ENCODE data around the gene TCOF1.

The TCOF1 gene

DNA sequence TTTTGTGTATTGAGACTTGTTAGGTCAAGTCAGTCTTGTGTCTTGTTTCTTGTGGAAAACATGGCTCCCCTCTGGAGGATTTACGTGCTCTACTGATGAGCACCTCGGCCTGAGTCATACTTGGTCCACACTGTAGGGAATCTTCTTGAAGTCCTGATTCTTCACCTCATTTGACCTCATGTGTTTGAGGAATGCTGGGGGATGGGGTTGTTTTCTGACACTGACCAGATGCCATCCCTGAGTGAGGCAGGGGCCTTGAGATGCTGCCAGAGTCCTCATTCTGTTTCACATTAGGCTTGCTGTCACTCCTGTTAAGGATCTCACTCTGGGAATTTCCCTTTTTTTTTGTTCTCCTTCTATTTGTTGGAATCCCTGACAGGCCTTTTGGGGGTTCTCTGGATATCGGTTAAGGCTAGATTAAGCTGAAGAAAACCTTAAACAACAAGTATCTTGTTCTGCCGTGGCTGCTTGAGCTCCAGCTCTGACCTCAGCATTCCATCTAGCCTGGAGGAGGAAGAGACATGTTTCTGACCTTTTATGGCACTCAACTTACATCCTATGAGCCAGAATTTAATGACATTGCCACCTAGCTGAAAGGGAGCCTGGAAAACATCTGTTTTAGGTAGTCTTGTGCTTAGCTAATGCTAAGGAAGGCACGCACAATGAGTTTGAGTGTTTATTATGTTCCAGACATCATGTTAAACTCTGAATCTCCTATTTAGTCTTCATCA, 20.6 kb downstream of the TCOF1 start:
- peaks cover 54% of the 10 kb centered on the region for H3K36me3 ChIP-seq (ENCODE audit: control insufficient read depth, insufficient read depth, low read length)

DNA sequence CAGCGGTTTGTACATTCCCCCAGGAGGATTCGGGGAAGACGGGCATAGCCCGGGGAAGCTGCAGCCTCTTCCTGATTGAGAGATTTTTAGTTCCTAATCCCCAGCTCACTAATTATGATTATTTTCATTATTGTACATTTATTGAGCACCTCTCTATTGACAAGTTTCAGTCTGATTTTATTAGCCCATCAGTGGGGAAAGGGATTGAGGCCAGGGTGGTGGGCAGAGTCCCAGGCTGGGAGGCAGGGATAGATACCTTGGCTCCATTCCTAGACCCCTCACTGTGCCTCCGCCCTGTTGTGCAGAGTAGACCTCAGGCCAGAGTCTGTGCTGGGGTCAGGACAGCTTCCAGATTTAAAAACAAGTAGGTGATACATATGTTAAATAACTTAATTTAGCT, 27.2 kb downstream of the TCOF1 start:
- Histone ChIP-seq H3K79me1 (ENCODE audit: low read length) (no peaks in the 10 kb centered on the region), H2BK15ac (replicated peaks; ENCODE audit: low read depth) (no peak overlapping the region), H3K4me1 (ENCODE audit: control insufficient read depth, low read depth, low read length) (no peaks in the 10 kb centered on the region), H2BK5ac (ENCODE audit: low read length) (no peak overlapping the region), H3K4me2 (ENCODE audit: low read length) (no peak overlapping the region), H3K23ac (ENCODE audit: low read length) (no peak overlapping the region), H3K18ac (ENCODE audit: low read length) (no peak overlapping the region), H3K36me3 (ENCODE audit: control insufficient read depth, insufficient read depth, low read length) (peaks cover 34% of the 10 kb centered on the region), H3K27ac (ENCODE audit: low read depth, low read length) (no peak overlapping the region), H3K79me2 (ENCODE audit: control insufficient read depth, insufficient read depth, low read length) (no peaks in the 10 kb centered on the region), H3K56ac (ENCODE audit: low read length) (no peak overlapping the region), H3K4ac (ENCODE audit: low read depth, low read length) (no peak overlapping the region), H3K4me3 (ENCODE audit: low read length) (no peak overlapping the region), H2AK5ac (ENCODE audit: low read length) (no peak overlapping the region), H2BK120ac (ENCODE audit: low read depth, low read length) (no peak overlapping the region), H3K27me3 (ENCODE audit: insufficient read depth, low read length, poor library complexity) (no peaks in the 10 kb centered on the region), H4K8ac (ENCODE audit: low read depth, low read length) (no peak overlapping the region), H3K9ac (ENCODE audit: low read length) (no peak overlapping the region), H4K5ac (ENCODE audit: low read length) (no peak overlapping the region)
- no CpG with 5 or more reads among the region's 5 CpGs for WGBS (ENCODE audit: extremely low coverage, insufficient coverage, low lambda C conversion rate)
- DNase-seq: no peak

More for the DNA sequence above, 20.6 kb downstream of the TCOF1 start:
- Histone ChIP-seq H4K5ac (ENCODE audit: low read length) (no peak overlapping the region), H3K27ac (ENCODE audit: low read depth, low read length) (no peak overlapping the region), H3K4me3 (ENCODE audit: low read length) (no peak overlapping the region), H3K79me2 (ENCODE audit: control insufficient read depth, insufficient read depth, low read length) (no peaks in the 10 kb centered on the region), H3K4ac (ENCODE audit: low read depth, low read length) (no peak overlapping the region), H3K9ac (ENCODE audit: low read length) (no peak overlapping the region), H2BK120ac (ENCODE audit: low read depth, low read length) (no peak overlapping the region), H3K4me1 (ENCODE audit: control insufficient read depth, low read depth, low read length) (no peaks in the 10 kb centered on the region), H4K8ac (ENCODE audit: low read depth, low read length) (no peak overlapping the region), H2AK5ac (ENCODE audit: low read length) (no peak overlapping the region), H3K79me1 (ENCODE audit: low read length) (no peaks in the 10 kb centered on the region), H3K4me2 (ENCODE audit: low read length) (no peak overlapping the region), H3K23ac (ENCODE audit: low read length) (no peak overlapping the region), H2BK5ac (ENCODE audit: low read length) (no peak overlapping the region), H3K56ac (ENCODE audit: low read length) (no peak overlapping the region), H2BK15ac (replicated peaks; ENCODE audit: low read depth) (no peak overlapping the region), H3K18ac (ENCODE audit: low read length) (no peak overlapping the region), H3K27me3 (ENCODE audit: insufficient read depth, low read length, poor library complexity) (no peaks in the 10 kb centered on the region)
- no CpG with 5 or more reads among the region's 5 CpGs for WGBS (ENCODE audit: extremely low coverage, insufficient coverage, low lambda C conversion rate)
- DNase-seq: peak; percentile 80

DNA sequence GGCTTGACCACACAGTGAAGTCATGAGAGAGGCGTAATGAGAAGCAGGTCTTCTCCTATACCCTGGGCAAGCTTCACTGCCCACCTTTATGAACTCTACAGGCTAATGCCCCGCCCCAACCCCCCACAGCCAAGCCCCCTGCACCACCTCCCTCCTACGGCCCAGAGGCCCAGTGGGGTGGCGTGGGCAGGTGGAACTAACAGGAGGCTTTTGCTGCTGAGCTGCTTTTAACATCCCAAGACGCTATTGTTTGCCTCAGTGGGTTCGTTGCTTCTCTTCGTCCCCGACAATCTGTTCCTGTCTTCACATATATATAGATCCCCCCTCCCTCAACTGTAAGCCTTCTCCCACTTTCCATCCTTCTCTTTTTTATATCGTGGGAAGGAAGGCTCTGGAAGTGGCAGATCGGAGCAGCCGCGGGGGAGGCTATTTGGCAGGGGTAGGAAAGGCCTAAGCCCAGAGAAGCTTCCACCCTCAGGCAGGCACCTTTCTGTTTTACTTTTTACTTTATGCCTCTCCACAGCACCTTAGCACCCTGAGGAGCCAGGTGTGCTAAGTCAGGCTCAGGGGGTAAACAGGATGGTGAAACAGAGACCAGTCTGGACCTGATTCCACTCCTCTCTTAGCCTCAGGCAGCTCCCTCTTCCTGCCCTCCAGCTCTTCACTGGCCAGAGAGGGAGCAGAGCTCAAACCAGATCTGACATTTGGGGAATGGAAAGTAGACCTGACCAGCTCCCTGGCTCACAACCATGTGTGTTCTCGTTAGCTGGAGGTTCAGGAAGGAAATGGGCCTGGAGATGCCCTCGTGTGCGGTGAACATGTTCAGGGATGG, 28.7 kb downstream of the TCOF1 start:
- H3K27me3 ChIP-seq (ENCODE audit: insufficient read depth, low read length, poor library complexity): no peaks in the 10 kb centered on the region
- no peak overlapping the region for H2BK5ac ChIP-seq (ENCODE audit: low read length)
- no peak overlapping the region for H3K4me2 ChIP-seq (ENCODE audit: low read length)
- no peaks in the 10 kb centered on the region for H3K79me1 ChIP-seq (ENCODE audit: low read length)
- H3K36me3 ChIP-seq (ENCODE audit: control insufficient read depth, insufficient read depth, low read length): peaks cover 32% of the 10 kb centered on the region
- no peak overlapping the region for H3K9ac ChIP-seq (ENCODE audit: low read length)
- no peak overlapping the region for H3K23ac ChIP-seq (ENCODE audit: low read length)
- H3K27ac ChIP-seq (ENCODE audit: low read depth, low read length): no peak overlapping the region
- no CpG with 5 or more reads among the region's 15 CpGs for WGBS (ENCODE audit: extremely low coverage, insufficient coverage, low lambda C conversion rate)
- no peak overlapping the region for H4K8ac ChIP-seq (ENCODE audit: low read depth, low read length)
- H3K18ac ChIP-seq (ENCODE audit: low read length): no peak overlapping the region
- no peak overlapping the region for H3K4me3 ChIP-seq (ENCODE audit: low read length)
- no peaks in the 10 kb centered on the region for H3K79me2 ChIP-seq (ENCODE audit: control insufficient read depth, insufficient read depth, low read length)
- no peak overlapping the region for H2AK5ac ChIP-seq (ENCODE audit: low read length)
- no peaks in the 10 kb centered on the region for H3K4me1 ChIP-seq (ENCODE audit: control insufficient read depth, low read depth, low read length)
- H2BK15ac ChIP-seq (replicated peaks; ENCODE audit: low read depth): no peak overlapping the region
- H3K4ac ChIP-seq (ENCODE audit: low read depth, low read length): no peak overlapping the region
- H3K56ac ChIP-seq (ENCODE audit: low read length): no peak overlapping the region
- no peak overlapping the region for H2BK120ac ChIP-seq (ENCODE audit: low read depth, low read length)
- no peak overlapping the region for H4K5ac ChIP-seq (ENCODE audit: low read length)
- DNase-seq: no peak

DNA sequence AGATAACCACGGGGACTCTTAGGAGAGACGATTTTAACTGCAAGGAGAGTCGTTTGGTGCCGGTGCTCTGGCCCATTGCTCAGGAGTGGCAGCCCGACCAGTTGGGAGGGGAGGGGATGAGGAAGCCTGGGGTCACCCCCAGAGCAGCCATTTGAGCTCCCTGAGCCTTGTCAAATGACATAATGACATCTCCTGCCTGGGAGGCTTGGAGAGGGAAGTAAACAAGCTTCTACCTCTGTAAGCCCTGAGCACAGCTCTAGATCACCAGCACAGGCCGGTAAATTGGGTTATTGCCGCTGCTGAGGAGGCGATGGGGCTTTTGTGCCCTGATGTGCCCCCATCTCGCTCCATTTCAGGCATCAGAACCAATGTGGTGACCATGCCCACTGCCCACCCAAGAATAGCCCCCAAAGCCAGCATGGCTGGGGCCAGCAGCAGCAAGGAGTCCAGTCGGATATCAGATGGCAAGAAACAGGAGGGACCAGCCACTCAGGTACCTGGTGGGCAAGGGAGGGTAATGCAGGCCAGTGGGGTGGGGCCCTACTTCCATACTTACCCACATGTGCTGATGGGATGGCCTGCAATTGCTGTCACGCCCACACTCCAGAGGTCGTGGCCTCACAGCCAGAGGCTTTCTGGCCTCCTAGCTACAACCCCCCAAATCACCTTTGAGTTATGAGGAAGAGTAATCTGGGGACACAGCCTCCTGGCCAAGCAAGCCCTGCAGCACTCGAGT, 32.2 kb downstream of the TCOF1 start:
- no peak overlapping the region for H3K18ac ChIP-seq (ENCODE audit: low read length)
- WGBS (ENCODE audit: extremely low coverage, insufficient coverage, low lambda C conversion rate): no CpG with 5 or more reads among the region's 13 CpGs
- H3K4me3 ChIP-seq (ENCODE audit: low read length): no peak overlapping the region
- H3K79me1 ChIP-seq (ENCODE audit: low read length): no peaks in the 10 kb centered on the region
- no peaks in the 10 kb centered on the region for H3K79me2 ChIP-seq (ENCODE audit: control insufficient read depth, insufficient read depth, low read length)
- DNase-seq: peak; percentile 31
- H3K4me1 ChIP-seq (ENCODE audit: control insufficient read depth, low read depth, low read length): no peaks in the 10 kb centered on the region
- H3K9ac ChIP-seq (ENCODE audit: low read length): no peak overlapping the region
- no peak overlapping the region for H2BK15ac ChIP-seq (replicated peaks; ENCODE audit: low read depth)
- no peak overlapping the region for H2AK5ac ChIP-seq (ENCODE audit: low read length)
- H3K4ac ChIP-seq (ENCODE audit: low read depth, low read length): no peak overlapping the region
- H2BK120ac ChIP-seq (ENCODE audit: low read depth, low read length): no peak overlapping the region
- no peak overlapping the region for H2BK5ac ChIP-seq (ENCODE audit: low read length)
- no peak overlapping the region for H3K27ac ChIP-seq (ENCODE audit: low read depth, low read length)
- H3K23ac ChIP-seq (ENCODE audit: low read length): no peak overlapping the region
- no peak overlapping the region for H3K4me2 ChIP-seq (ENCODE audit: low read length)
- H3K56ac ChIP-seq (ENCODE audit: low read length): no peak overlapping the region
- H4K8ac ChIP-seq (ENCODE audit: low read depth, low read length): no peak overlapping the region
- H3K27me3 ChIP-seq (ENCODE audit: insufficient read depth, low read length, poor library complexity): no peaks in the 10 kb centered on the region
- H4K5ac ChIP-seq (ENCODE audit: low read length): no peak overlapping the region
- H3K36me3 ChIP-seq (ENCODE audit: control insufficient read depth, insufficient read depth, low read length): peaks cover 35% of the 10 kb centered on the region

DNA sequence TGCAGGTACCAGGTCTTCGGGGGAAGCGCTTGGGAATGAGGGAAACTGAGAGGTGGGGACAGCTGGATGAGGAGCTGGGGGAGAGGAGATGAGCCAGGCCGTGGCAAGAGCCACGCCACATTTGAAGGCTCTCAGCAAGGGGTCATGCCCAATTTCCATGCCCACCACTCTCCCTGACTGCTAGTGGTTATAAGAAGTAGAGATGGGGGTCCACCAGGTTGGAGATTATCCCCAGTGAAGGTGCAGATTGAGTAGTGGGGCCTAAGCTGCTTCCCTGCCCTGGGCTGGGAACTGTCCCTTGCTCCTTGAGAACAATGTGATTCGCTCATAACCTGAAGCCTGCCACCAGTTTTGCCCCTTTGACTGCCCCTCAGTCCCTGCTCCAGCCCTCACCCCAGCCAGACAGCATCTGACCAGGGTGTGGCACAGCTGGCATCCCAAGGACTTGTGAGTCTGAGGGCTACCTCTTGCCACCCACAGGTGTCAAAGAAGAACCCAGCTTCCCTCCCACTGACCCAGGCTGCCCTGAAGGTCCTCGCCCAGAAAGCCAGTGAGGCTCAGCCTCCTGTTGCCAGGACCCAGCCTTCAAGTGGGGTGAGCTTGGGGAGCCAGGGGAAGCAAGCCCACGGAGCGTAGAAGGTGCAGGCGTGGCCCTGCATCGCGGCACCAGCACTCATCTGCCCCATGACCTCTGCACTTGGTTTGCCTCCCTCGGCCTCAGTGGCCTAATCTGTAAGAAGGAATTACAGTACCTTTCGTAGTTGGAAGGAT, 33.8 kb downstream of the TCOF1 start:
- no peak overlapping the region for H3K27ac ChIP-seq (ENCODE audit: low read depth, low read length)
- WGBS (ENCODE audit: extremely low coverage, insufficient coverage, low lambda C conversion rate): no CpG with 5 or more reads among the region's 13 CpGs
- no peak overlapping the region for H3K56ac ChIP-seq (ENCODE audit: low read length)
- no peak overlapping the region for H3K18ac ChIP-seq (ENCODE audit: low read length)
- no peak overlapping the region for H3K4me3 ChIP-seq (ENCODE audit: low read length)
- H3K9ac ChIP-seq (ENCODE audit: low read length): no peak overlapping the region
- no peaks in the 10 kb centered on the region for H3K27me3 ChIP-seq (ENCODE audit: insufficient read depth, low read length, poor library complexity)
- H4K5ac ChIP-seq (ENCODE audit: low read length): no peak overlapping the region
- H3K23ac ChIP-seq (ENCODE audit: low read length): no peak overlapping the region
- no peak overlapping the region for H2BK120ac ChIP-seq (ENCODE audit: low read depth, low read length)
- no peak overlapping the region for H3K4me2 ChIP-seq (ENCODE audit: low read length)
- DNase-seq: no peak
- H3K4me1 ChIP-seq (ENCODE audit: control insufficient read depth, low read depth, low read length): no peaks in the 10 kb centered on the region
- H4K8ac ChIP-seq (ENCODE audit: low read depth, low read length): no peak overlapping the region
- peaks cover 39% of the 10 kb centered on the region for H3K36me3 ChIP-seq (ENCODE audit: control insufficient read depth, insufficient read depth, low read length)
- H3K79me2 ChIP-seq (ENCODE audit: control insufficient read depth, insufficient read depth, low read length): no peaks in the 10 kb centered on the region
- H2BK5ac ChIP-seq (ENCODE audit: low read length): no peak overlapping the region
- H3K4ac ChIP-seq (ENCODE audit: low read depth, low read length): no peak overlapping the region
- H2AK5ac ChIP-seq (ENCODE audit: low read length): no peak overlapping the region
- no peak overlapping the region for H2BK15ac ChIP-seq (replicated peaks; ENCODE audit: low read depth)
- no peaks in the 10 kb centered on the region for H3K79me1 ChIP-seq (ENCODE audit: low read length)

All from mesendoderm (in vitro differentiated cells).